GM21717 (cell line): ENCODE data around the gene CGNL1.

ENCODE experiments used
- ATAC-seq: cut with Tn5 transposase; IDR thresholded peaks from one replicate; pipeline ENCODE4 v1.9.1; 2021; ENCODE audit warnings: mild to moderate bottlenecking, moderate library complexity; ENCODE audit not compliant: unreplicated experiment

The CGNL1 gene

GRCh38 chr15:57540736-57541135 is 164.4 kb downstream of the CGNL1 start:
- ATAC-seq, result peak; percentile 77

GRCh38 chr15:57541271-57541670 is 165.0 kb downstream of the CGNL1 start:
- ATAC-seq, result no peak

- ATAC-seq, result no peak
Observed at GRCh38 chr15:57541805-57542504, 165.7 kb downstream of the CGNL1 start.

GRCh38 chr15:57542505-57542817 is 166.2 kb downstream of the CGNL1 start:
- no peak for ATAC-seq

- ATAC-seq, result no peak
Observed at GRCh38 chr15:57544848-57545480, 168.7 kb downstream of the CGNL1 start.

- ATAC-seq, result no peak
Observed at GRCh38 chr15:57545995-57546394, 169.7 kb downstream of the CGNL1 start.

GRCh38 chr15:57547243-57547755 is 171.0 kb downstream of the CGNL1 start:
- ATAC-seq, result no peak

GRCh38 chr15:57548351-57548750 is 172.0 kb downstream of the CGNL1 start:
- no peak for ATAC-seq

GRCh38 chr15:57548835-57549234 is 172.5 kb downstream of the CGNL1 start:
- no peak for ATAC-seq

- no peak for ATAC-seq
Observed at GRCh38 chr15:57549935-57550334, 173.6 kb downstream of the CGNL1 start.

GRCh38 chr15:57550640-57551039 is 174.3 kb downstream of the CGNL1 start:
- no peak for ATAC-seq

GRCh38 chr15:57551715-57552677 is 175.7 kb downstream of the CGNL1 start:
- ATAC-seq, result no peak

- ATAC-seq, result no peak
Observed at GRCh38 chr15:57552678-57553334, 176.5 kb downstream of the CGNL1 start.

- ATAC-seq, result no peak
Observed at GRCh38 chr15:57553526-57553925, 177.2 kb downstream of the CGNL1 start.

GRCh38 chr15:57554063-57554811 is 177.9 kb downstream of the CGNL1 start:
- ATAC-seq, result no peak

- no peak for ATAC-seq
Observed at GRCh38 chr15:57554812-57555179, 178.5 kb downstream of the CGNL1 start.

- no peak for ATAC-seq
Observed at GRCh38 chr15:57555270-57555669, 179.0 kb downstream of the CGNL1 start.

GRCh38 chr15:57556040-57556439 is 179.7 kb downstream of the CGNL1 start:
- ATAC-seq, result no peak

GRCh38 chr15:57557267-57557666 is 181.0 kb downstream of the CGNL1 start:
- no peak for ATAC-seq

GRCh38 chr15:57557810-57558209 is 181.5 kb downstream of the CGNL1 start:
- no peak for ATAC-seq
